ENCODE data around the gene TNFAIP1.
A peak's percentile ranks its signal among the peaks of the same experiment; 100 is the strongest.
"Not testable (repeated sequence)": the region's sequence is repeated elsewhere in the genome, so short reads cannot be mapped to it uniquely, and the experiment has no call there.

The TNFAIP1 gene

DNA sequence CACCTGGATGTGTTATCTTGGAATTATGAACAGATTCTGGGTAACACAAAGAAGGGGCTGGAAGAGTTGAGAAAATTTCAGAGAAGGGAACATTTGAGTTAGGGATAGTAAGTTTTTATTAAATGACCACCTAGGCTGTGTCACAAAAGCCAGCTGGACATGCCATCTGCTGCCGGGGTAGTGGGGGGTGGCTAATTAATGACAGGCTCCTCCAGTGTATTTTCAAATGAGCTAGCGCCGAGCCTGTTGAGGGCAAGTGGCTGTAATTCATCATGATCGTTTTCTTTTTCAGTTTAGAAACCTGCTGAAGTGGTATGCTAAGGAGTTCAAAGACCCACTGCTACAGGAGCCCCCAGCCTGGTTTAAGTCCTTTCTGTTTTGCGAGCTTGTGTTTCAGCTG is 10.3 kb upstream of the TNFAIP1 start:
- no peak for DNase-seq

DNA sequence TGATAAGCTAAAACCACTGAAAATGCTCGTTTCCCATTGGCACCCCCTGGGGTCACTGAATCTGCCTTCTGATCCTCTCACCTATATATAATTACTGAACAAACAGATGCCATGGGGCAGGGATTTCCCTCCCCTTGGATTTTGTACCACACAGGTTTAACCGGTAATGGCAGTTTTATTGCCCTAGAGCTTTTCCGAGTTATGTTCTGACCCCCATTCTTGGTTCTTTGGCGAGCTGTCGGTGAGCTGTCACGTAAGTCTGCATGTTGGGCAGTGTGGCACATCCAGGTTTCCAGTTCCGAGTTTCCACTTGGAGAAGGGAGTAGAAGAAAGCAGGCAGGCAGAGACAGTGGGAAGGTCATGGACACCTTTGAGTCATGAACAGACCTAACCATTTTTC is 9.4 kb upstream of the TNFAIP1 start:
- no peak for DNase-seq

DNA sequence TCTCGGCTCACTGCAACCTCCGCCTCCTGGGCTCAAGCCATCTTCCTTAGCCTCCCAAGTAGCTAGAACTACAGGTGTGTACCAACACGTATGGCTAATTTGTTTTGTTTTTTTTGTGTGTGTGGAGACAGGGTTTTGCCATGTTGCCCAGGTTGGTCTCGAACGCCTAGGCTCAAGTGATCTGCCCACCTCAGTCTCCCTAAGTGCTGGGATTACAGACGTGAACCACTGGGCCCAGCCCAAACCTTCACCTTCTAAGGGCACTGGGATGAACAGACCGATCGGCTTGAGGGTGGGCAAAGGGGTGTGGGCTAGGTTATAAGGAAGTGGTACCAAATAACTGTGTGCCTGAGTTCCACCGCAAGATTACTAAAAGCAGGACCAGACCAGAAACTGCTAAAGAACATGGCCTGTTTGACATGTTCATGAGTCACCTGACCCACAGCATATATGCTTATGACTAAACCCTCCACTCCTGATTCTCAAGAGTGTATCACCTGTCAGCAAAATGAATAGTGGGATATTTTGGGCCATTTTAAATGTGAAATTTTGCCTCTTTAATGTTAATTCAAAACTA is 8.4 kb upstream of the TNFAIP1 start:
- no peak for DNase-seq

DNA sequence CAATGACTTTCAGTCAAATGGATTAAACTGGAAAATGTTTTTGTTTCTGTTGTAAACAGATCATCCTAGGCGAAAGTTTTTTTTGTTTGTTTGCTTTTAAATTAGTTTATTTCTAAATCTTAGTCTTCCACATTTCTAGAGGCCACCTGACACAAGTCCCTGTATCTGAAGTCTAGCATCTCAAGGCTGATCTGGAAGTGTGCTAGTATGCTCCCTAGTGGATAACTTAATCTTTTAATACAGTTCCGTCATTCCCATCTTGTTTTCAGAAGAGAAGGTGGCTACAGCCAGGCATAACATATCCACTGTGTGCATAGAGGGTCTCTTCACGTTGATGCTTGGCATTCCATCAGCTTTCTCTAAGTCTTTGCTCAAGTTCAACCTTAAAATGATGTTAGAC is 7.9 kb upstream of the TNFAIP1 start:
- DNase-seq: no peak

DNA sequence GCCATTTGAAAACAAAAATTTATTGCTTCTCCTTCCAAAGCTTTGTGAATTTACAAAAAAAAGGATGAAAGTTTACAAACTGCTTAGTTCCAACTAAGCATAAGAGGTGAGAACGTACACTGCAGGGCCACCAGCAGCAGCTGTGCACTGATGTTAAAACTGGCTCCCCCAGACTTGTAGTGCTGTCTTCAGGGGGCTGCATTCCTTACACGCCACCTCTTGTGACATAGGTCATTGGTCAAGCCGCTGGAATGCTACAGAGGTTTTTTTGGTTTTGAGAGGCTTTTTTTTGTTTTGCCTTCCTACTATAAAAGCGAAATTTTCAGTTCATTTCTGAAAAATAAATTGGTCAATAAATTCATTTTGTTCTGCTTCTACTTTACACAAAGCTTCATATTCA is 7.2 kb upstream of the TNFAIP1 start:
- no peak for DNase-seq

DNA sequence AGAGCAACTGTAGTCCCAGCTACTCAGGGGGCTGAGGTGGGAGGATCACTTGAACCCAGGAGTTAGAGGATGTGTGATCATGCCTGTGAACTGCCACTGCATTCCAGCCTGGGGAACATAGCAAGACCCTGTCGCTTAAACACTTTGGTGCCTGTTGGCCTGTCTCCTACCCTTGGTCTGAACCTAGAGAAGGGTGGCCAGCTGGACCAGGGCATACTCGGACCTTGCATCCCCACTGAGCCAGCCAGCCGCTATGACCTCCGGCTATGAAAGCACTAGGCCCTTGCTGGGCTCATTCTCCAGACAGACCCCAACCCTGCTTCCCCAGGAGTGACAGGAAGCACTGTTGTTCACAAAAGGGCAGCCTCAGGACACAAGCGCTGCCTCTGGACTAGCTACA is 4.9 kb upstream of the TNFAIP1 start:
- DNase-seq: no peak

DNA sequence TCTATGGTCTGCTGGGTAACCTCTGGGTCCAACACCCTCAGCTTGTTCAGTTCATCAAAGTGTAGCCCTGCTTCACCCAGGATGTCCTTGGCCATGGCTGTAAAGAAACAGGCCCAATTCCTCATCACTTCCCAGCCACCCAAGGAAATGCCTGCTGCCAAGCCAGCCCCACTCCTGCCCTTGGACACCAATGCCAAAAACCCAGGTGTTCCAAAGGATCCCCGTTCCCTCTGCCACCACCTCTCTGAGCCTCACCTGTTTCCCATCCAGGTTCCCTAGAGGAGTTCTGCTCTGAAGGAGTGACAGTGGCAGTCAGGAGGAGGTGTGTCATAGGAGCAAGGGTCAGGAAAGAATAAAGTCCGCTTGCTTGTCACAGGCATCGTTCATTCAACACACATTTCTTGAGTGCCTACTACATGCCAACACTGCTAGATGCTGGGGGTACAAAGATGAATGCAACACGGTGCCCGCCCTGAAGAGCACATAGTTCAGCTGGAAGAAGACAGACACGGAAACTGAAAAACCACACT is 3.6 kb upstream of the TNFAIP1 start:
- DNase-seq: no peak

DNA sequence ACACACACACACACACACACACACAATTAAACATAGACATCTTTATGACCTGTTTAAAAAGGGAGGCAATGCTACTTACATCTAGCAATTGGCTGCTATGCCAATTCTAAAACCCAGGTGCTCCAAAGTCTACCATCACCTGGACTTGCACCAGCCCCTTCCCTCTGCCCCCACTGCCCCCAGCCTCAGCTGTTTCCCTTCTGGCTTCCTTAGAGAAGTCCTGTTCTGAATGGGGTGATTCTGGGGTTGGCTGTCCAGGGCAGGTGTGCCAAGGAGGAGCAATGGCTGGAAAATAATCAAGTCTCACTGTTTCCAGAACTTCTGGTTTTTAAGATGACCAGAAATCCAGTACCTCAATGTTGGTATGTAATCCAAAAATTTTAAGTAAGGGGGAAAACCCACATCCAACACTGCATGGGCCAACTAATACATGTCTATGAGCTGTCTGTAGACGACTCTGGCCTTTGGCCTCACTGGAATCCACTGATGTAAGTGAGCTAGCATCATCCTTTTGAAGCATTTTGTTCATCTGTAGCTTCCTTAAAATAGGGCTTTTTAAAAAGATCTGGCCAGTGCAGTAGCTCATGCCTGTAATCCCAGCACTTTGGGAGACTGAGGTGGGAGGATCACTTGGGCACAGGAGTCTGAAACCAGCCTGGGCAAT is 2.3 kb upstream of the TNFAIP1 start:
- DNase-seq: no peak

DNA sequence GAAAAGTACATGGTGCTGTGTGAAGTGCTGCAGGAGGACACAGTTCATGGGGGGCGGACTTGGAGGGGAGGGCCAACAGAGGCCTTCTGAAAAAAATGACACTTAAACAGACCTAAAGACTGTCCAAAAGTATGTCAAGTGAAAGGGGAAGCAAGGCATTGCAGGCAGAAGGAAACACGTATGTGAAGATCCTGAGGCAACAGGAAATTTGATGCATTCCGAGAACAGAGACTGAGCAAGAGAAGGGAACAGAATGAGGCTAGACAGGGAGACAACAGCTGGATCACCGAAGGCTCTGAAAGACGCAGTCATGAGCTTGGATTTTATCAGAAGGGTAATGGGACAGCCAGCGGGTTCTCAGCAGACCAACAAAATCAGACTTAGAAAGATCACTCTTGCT is 1.4 kb upstream of the TNFAIP1 start:
- DNase-seq: no peak

DNA sequence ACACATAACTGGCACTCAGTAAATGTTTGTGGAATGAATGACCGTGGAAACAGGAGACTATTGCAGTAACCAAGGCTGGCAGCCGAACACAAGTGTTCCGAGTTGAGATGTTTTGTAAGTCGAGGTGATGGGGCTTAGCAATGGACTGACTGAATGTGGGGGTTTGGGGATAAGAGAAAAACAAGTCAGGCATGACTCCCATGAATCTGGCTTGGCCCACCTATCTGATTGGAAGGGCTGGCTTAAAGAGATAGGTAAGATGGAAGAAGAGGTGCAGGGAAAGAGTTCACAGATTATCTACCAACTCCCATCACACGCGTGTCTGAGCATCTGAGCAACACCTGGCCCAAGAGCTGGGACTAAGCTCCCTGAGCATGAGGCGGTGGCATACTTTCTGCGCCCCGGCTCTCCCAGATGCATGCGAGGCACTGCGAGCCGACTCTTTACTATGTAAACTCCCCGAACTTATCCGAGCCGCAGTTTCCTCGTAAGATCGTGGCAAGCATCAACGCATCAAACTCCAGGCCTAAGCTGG is 828 bp upstream of the TNFAIP1 start:
- DNase-seq: no peak

DNA sequence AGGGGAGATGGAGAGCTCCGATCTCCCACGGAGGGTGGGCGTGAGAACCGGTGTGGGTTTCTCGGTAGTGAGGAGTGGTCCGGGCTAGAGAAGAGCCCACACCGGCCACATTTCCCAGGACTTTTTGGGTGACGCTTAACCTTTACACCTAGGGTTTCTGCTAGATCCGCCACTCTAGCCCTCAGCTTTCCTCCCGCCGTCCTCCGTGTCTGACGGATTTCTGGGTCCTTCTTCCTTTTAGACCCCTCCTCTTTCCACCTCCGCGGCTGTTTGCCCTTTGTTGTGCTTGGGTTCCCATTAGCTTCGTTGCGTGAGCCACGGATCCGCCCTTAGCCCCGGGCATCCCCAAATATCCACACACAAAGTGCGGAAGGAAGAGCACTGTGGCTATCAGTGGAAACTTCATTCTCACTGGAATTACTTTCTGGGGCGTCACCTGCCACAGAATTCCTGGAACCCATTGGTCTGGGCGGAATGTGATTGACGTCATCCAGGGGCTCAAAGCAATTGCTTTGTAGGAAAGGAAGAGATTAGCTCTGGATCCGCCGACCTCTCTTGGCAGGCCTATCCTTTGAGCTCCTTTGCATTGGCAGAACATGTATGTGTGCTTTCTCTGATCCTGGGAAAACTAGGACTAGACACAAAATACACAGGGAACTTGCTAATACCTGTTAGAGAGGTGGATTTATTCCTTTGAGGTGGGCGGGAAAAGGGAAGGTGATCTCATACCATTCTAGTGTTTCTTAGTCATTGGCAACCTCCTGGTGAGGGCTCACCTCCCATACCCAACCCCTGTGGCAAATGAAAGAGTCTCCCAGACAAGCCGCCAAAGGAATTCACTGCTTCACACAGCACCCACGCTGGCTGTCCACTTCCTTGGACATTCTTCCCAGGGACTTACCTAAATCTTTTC is 654 bp downstream of the TNFAIP1 start:
- peak; percentile 60 for DNase-seq

DNA sequence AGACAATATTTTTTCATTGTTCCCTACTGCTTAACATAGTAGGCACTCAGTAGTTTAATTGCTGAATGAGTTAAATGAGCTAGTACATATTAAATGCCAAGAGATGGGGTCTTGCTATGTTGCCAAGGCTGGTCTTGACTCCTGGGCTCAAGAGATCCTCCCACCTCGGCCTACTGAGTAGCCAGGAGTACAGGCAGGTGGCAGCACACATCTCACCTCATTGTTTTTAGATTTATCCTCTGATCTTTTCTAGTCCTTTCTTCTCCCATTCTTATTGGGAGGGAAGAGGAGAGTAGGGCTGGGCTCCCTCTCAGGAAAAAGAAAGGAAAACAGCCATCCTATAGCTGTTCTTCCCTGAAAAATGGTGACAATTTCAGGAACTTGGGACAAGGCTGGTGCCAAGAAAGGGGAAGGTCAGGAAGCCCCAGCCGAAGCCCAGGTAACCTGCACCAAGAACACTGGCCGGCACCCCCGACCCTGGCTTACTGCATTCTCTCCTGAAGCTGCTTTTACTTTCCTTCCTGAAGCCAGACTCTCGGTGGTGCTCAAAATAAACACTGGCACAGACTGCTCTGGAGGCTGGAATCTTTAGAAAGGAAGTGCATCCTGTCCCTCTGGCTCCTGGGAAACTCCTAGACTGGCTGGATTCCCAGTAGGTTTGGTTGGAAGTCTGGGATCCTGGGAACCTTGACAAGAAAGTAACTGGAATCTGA is 2.7 kb downstream of the TNFAIP1 start:
- DNase-seq: no peak

DNA sequence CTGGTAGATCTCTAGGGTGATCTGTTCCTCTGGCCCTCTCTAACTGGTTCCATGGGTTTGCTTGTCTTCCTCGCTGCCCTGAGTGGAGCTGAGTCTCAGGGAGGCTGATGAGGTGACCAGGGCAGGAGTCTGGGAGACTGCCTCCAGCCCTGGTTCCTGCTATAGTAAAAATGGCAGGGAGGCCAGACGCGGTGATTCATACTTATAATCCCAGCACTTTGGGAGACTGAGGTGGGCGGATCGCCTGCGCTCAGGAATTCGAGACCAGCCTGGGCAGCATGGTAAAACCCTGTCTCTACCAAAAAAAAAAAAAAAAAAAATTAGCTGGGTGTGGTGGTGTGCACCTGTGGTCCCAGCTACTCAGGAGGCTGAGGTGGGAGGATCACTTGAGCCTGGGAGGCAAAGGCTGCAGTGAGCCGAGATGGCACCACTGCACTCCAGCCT is 3.2 kb downstream of the TNFAIP1 start:
- not testable (repeated sequence) for DNase-seq

DNA sequence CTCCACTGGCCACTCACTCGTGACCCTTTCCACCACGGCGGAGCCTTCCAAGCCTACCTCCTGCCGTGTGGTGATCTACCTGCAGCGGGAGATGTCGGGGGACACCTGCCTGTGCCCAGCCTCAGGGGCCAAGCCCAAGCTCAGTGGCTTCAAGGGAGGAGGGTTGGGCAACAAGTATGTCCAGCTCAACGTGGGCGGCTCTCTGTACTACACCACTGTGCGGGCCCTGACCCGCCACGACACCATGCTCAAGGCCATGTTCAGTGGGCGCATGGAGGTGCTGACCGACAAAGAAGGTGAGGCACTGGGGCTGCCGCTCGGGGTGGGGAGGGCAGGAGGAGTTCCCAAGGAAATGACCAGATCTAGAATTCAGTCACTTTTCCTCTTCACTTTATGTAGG is 3.9 kb downstream of the TNFAIP1 start:
- no peak for DNase-seq

DNA sequence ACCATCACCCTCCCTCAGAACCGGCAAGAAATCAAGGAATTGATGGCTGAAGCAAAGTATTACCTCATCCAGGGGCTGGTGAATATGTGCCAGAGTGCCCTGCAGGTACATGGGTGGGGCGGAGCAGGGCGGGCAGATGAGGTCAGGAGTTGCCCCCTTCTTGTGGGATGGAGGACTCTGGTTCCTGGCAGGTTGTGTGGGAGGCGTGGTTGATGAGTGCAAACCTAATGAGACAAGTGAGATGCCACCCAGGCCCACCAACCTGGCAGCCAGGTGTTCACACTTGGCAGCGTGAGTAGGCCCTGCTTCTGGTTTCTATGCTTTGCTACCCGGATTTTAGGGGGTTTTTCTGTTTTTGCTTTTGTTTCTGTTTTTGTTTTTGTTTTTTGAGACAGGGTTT is 4.8 kb downstream of the TNFAIP1 start:
- DNase-seq: no peak

DNA sequence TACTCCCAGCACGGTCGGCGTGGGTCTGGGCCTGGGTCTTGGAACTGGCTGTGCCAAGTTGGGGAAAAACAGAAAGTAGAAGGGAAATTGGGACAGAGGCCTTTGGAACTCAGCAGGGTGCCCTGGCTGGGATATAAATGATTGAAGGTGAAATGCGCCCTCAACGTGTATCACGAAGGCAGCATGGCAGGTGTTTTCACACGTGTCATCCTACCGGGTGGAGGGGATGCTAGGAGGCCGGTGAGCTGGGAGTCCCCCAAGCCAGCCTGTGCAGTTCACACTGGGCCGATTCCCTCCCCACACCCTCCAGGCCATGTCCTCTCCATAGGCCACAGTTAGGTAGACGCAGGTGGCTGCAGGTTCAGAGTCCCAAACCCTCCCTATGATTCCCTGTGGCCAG is 6.0 kb downstream of the TNFAIP1 start:
- no peak for DNase-seq

DNA sequence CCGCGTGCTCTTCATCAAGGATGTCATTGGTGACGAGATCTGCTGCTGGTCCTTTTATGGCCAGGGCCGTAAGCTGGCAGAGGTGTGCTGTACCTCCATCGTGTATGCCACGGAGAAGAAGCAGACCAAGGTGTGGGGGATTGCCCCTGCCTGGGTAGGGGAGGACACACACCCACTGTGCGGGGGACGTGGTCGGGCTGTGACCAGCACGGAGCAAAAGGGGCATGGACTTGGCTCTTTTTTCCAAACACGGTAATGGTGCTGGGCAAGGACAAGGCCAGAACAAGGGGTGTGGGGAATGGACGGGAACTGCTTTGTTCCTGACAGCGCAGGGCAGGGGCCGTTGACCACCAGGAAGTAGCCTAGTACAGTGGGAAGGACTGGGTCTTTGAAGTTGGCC is 6.8 kb downstream of the TNFAIP1 start:
- DNase-seq: no peak

DNA sequence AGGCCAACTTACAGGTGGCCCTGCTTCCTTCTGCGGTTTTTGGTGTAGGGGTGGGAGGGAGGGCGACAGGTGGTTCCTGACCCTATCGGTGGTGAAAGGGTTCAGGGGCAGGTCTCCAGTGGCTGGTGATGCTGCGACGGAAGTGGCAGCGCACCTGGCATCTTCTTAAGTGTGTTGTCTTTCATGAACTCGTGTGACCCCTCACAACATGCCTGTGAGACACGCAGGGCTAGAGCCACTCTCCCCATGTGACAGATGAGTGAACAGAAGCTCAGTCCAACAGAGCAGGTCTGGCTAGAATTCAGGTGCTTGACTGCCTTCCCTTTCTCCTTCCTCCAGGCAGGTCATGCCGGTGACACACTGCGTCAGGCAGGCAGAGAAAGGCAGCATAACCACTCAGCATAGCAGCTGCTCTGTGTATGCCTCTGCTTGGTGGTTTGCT is 8.0 kb downstream of the TNFAIP1 start:
- DNase-seq: no peak

DNA sequence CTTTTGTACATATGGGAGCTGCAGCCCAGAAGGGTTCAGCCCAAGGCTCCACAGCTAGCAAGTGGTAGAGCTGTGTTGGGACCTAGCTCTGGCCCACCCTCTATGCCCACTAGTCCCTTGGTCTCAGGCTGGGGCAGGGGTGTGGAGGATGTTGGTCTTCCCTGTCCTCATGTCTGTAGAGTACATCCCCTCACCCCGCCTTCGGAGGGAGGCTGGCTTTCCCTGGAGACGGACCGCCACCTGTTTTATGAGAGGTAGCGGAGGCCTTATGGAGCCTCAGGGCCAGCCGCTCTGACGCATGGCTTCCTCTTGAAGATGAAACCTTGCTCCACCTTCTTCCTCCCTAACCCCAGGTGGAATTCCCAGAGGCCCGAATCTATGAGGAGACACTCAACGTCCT is 8.4 kb downstream of the TNFAIP1 start:
- DNase-seq: no peak

DNA sequence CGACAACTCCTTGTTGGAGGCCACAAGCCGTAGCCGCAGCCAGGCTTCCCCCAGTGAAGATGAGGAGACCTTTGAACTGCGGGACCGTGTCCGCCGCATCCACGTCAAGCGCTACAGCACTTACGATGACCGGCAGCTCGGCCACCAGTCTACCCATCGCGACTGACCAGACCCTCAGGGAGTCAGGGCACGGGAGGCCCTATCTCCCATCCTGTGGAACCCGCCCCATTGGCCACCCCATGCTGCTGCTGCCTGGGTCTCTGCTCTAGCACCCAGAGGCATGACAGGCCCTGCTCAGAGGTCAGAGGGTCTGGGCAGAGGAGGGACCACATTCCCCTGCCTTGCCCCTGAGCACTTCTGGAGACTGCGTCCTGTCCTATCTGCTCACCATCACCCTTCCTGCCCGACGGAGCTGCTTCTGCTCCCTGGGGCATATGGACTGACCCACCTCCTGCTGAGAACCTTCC is 8.9 kb downstream of the TNFAIP1 start:
- no peak for DNase-seq

DNA sequence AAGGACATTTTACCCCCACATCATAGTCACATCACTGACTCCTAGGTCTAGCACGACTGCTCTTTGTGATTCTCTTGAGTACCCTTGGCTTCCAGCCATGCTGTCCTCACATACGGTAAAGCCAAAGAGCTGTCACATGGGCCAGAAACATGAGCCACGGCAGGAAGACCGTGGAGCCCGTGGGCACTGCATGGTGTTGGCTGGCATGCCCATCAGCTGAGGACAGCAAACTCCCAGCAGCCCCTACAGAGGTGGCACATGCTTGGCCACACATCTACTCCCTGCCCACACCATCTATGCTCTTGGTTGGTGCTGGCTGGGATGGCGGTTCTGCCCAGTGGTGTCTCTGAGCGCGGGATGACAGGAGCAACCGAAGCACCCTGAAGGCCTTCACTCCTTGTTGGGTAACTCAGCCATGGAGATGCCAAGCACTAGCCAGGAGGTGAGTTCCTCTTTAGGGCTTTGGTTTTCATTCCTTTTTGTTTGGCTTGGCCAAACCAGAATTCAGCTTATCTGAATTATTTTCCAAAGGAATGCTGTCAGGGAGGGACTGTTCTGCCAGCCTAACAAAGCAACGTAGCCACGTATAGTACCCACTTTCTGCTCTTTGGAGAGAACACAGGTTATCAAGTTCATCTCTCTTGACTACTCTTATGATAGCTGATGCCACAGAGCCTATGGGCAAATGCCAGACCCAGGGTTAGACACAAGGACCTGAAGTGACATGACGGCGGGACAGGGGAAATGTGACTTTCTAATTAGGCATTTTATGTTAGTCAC is 10.0 kb downstream of the TNFAIP1 start:
- DNase-seq: peak; percentile 25

DNA sequence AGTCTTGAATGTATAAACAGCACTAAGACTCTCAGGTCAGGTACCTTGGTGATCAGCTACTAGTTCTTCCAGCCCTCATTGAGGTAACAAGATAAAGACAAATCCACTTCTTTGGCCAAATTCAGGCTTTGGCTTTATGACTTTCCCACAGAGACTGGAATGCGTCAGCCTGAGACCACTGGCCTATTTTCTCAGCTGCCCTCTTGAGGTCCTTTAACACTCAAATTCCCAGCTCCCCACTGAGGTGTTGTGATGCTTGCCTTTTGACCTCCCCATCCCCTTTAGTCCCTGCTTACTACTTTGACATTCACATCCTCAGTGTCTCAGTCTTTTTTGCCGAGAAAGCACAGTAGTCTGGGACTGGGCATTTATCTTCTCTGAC is 10.6 kb downstream of the TNFAIP1 start:
- no peak for DNase-seq
